Measurements from ENCODE around the gene SBNO1.

DNA sequence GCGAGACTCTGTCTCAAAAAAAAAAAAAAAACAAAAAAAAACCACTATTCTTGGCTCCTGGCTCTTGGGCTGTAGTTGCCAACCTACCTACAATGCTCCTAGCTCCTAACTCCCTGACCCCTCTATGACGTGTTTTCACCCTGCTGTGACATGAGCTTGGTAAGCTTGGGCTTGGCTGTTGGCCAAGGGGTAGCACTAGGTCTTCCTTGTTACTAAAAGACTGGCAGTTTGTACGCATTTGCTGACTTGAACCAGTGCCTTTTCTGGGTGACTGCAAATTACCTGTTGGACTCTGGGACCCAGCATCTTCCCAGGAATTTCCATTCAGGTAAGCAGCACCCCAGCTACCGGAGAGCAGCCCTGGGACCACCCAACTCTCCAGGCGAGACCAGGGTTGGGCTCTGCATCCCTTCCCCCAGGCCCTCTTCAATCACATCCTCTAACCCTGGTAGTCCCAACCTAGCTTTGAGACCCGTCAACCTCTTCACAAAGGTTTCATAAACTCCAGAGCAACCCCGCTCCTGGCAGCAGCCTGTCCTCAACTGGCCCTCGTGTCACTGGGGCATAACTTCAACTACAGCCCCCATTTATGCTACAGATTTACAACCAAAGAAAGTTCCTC lies 101.3 kb downstream of the SBNO1 start:
- TF ChIP-seq, protein P1, sequence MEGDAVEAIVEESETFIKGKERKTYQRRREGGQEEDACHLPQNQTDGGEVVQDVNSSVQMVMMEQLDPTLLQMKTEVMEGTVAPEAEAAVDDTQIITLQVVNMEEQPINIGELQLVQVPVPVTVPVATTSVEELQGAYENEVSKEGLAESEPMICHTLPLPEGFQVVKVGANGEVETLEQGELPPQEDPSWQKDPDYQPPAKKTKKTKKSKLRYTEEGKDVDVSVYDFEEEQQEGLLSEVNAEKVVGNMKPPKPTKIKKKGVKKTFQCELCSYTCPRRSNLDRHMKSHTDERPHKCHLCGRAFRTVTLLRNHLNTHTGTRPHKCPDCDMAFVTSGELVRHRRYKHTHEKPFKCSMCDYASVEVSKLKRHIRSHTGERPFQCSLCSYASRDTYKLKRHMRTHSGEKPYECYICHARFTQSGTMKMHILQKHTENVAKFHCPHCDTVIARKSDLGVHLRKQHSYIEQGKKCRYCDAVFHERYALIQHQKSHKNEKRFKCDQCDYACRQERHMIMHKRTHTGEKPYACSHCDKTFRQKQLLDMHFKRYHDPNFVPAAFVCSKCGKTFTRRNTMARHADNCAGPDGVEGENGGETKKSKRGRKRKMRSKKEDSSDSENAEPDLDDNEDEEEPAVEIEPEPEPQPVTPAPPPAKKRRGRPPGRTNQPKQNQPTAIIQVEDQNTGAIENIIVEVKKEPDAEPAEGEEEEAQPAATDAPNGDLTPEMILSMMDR (IDR thresholded peaks at IDR 0.05; ENCODE audit: insufficient read depth, low read depth, low read length): no peak
- no peak for TF ChIP-seq EZH2 (IDR thresholded peaks at IDR 0.05; ENCODE audit: insufficient read depth, low read length)

Data from astrocyte (in vitro differentiated cells and primary cell).